MM.1S (cell line): ENCODE results near the gene LMNTD1.

Experiments
- DNase-seq: peaks from one replicate; pipeline ENCODE4 v3.0.0-alpha.2; 2015
- H2AFZ ChIP-seq: fragments of 300-600 bp; sonication (generic); 2 replicates; pipeline ENCODE4 v1.6.0; 2016; ENCODE audit warnings: antibody characterized with exemption, low read length
- H3F3A ChIP-seq: fragments of 300-600 bp; sonication (generic); 2 replicates; pipeline ENCODE4 v1.6.1; 2016; ENCODE audit warnings: mild to moderate bottlenecking, antibody characterized with exemption, low read length, moderate library complexity, mixed read lengths; ENCODE audit not compliant: insufficient read depth
- H3K27ac ChIP-seq: fragments of 300-600 bp; sonication (generic); 2 replicates; pipeline ENCODE4 v1.5.1; 2016; ENCODE audit warnings: mild to moderate bottlenecking, low read length
- H3K27me3 ChIP-seq: fragments of 300-600 bp; sonication (generic); replicated peaks from 2 replicates; pipeline ENCODE4 v1.6.0; 2016; ENCODE audit warnings: low read length; ENCODE audit not compliant: insufficient read depth
- H3K36me3 ChIP-seq: fragments of 300-600 bp; sonication (generic); replicated peaks from 2 replicates; pipeline ENCODE4 v1.6.1; 2016; ENCODE audit warnings: mild to moderate bottlenecking, low read length, mixed read lengths; ENCODE audit not compliant: insufficient read depth
- H3K4me1 ChIP-seq: fragments of 300-600 bp; sonication (generic); 2 replicates; pipeline ENCODE4 v1.6.1; 2016; ENCODE audit warnings: low read length, mixed read lengths
- H3K4me2 ChIP-seq: fragments of 300-600 bp; sonication (generic); 2 replicates; pipeline ENCODE4 v1.6.0; 2016; ENCODE audit warnings: low read depth, low read length
- H3K4me3 ChIP-seq: fragments of 300-600 bp; sonication (generic); 2 replicates; pipeline ENCODE4 v1.5.1; 2016; ENCODE audit warnings: low read length, mixed read lengths
- H3K79me2 ChIP-seq: fragments of 300-600 bp; sonication (generic); 2 replicates; pipeline ENCODE4 v1.6.1; 2016; ENCODE audit warnings: mixed run types, low read length, mixed read lengths
- H3K9ac ChIP-seq: fragments of 300-600 bp; sonication (generic); 2 replicates; pipeline ENCODE4 v1.6.1; 2016; ENCODE audit warnings: low read length, mixed read lengths
- H3K9me2 ChIP-seq: fragments of 300-600 bp; sonication (generic); replicated peaks from 2 replicates; pipeline ENCODE4 v1.6.1; 2016; ENCODE audit warnings: mild to moderate bottlenecking, low read length, mixed read lengths; ENCODE audit not compliant: insufficient read depth
- H3K9me3 ChIP-seq: fragments of 300-600 bp; sonication (generic); replicated peaks from 2 replicates; pipeline ENCODE4 v1.6.1; 2016; ENCODE audit warnings: mild to moderate bottlenecking, low read length, mixed read lengths; ENCODE audit not compliant: insufficient read depth
- H4K20me1 ChIP-seq: fragments of 300-600 bp; sonication (generic); 2 replicates; pipeline ENCODE4 v1.6.1; 2016; ENCODE audit warnings: mild to moderate bottlenecking, low read length, moderate library complexity, mixed read lengths; ENCODE audit not compliant: insufficient read depth
- EZH2 ChIP-seq: fragments of 300-600 bp; sonication (generic); optimal IDR thresholded peaks from 2 replicates; pipeline ENCODE3; 2017; ENCODE audit warnings: low read depth, mild to moderate bottlenecking, antibody characterized with exemption, low read length, mixed read lengths
- EZH2phosphoT487 ChIP-seq: fragments of 300-600 bp; sonication (generic); IDR thresholded peaks from 2 replicates; pipeline ENCODE4 v1.6.1; 2018; ENCODE audit warnings: antibody characterized with exemption, low read length
- TF ChIP-seq, protein P1 (sequence below): fragments of 300-600 bp; sonication (generic); IDR thresholded peaks from 2 replicates; pipeline ENCODE4 v1.5.1; 2016; ENCODE audit warnings: antibody characterized with exemption, low read length, mixed read lengths

The LMNTD1 gene

GRCh38 chr12:25449007-25449406 lies 104.1 kb downstream of the LMNTD1 start:
- TF ChIP-seq, protein P1, sequence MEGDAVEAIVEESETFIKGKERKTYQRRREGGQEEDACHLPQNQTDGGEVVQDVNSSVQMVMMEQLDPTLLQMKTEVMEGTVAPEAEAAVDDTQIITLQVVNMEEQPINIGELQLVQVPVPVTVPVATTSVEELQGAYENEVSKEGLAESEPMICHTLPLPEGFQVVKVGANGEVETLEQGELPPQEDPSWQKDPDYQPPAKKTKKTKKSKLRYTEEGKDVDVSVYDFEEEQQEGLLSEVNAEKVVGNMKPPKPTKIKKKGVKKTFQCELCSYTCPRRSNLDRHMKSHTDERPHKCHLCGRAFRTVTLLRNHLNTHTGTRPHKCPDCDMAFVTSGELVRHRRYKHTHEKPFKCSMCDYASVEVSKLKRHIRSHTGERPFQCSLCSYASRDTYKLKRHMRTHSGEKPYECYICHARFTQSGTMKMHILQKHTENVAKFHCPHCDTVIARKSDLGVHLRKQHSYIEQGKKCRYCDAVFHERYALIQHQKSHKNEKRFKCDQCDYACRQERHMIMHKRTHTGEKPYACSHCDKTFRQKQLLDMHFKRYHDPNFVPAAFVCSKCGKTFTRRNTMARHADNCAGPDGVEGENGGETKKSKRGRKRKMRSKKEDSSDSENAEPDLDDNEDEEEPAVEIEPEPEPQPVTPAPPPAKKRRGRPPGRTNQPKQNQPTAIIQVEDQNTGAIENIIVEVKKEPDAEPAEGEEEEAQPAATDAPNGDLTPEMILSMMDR: no peak
- TF ChIP-seq EZH2phosphoT487: no peak
- TF ChIP-seq EZH2: no peak
- H3K36me3 ChIP-seq: no peaks in the 10 kb centered on the region
- no peak overlapping the region for H3K4me2 ChIP-seq
- DNase-seq: no peak
- no peak overlapping the region for H3K9ac ChIP-seq
- no peaks in the 10 kb centered on the region for H3K9me3 ChIP-seq
- H2AFZ ChIP-seq: no peak overlapping the region
- no peaks in the 10 kb centered on the region for H3K9me2 ChIP-seq
- no peaks in the 10 kb centered on the region for H3F3A ChIP-seq
- no peak overlapping the region for H3K27ac ChIP-seq
- H3K27me3 ChIP-seq: no peaks in the 10 kb centered on the region
- no peak overlapping the region for H3K4me3 ChIP-seq
- H4K20me1 ChIP-seq: no peaks in the 10 kb centered on the region
- no peaks in the 10 kb centered on the region for H3K79me2 ChIP-seq
- H3K4me1 ChIP-seq: no peaks in the 10 kb centered on the region

- Histone ChIP-seq H3K4me2 (no peak overlapping the region), H3K4me3 (no peak overlapping the region), H3K27me3 (no peaks in the 10 kb centered on the region), H3K9me3 (no peaks in the 10 kb centered on the region), H3K27ac (no peak overlapping the region), H3K4me1 (no peaks in the 10 kb centered on the region), H2AFZ (no peak overlapping the region), H3F3A (no peaks in the 10 kb centered on the region), H3K79me2 (no peaks in the 10 kb centered on the region), H3K9me2 (no peaks in the 10 kb centered on the region), H4K20me1 (no peaks in the 10 kb centered on the region), H3K36me3 (no peaks in the 10 kb centered on the region), H3K9ac (no peak overlapping the region)
- DNase-seq: no peak
- TF ChIP-seq EZH2phosphoT487 (no peak), EZH2 (no peak)
- TF ChIP-seq, protein P1: no peak
Measured at GRCh38 chr12:25447046-25447445, 106.0 kb downstream of the LMNTD1 start.

DNA sequence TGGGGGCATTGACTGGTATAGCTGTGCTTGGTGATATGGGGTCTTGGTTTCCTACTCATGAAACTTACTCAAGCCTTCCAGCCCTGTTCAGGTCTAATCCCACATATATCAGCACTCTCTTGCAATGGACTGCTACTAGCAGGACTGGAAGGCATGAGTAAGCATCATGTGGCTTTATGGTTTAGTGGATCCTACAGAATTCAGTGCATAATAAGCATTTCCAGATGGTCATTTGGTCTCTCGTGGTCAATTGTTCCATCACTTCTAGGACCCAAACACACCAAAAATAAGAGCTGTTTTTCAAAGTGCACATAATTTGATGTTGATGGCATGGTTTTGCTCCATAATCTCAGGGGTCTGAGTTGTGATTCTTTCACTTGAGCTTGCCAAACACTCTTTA lies 114.4 kb downstream of the LMNTD1 start:
- no peak overlapping the region for H3K4me2 ChIP-seq
- no peak overlapping the region for H3K9ac ChIP-seq
- no peaks in the 10 kb centered on the region for H3K79me2 ChIP-seq
- no peak overlapping the region for H3K27ac ChIP-seq
- H3K4me1 ChIP-seq: peaks cover 6% of the 10 kb centered on the region
- no peak for DNase-seq
- H4K20me1 ChIP-seq: no peaks in the 10 kb centered on the region
- no peaks in the 10 kb centered on the region for H3K9me2 ChIP-seq
- no peaks in the 10 kb centered on the region for H3K27me3 ChIP-seq
- no peaks in the 10 kb centered on the region for H3F3A ChIP-seq
- H2AFZ ChIP-seq: no peak overlapping the region
- no peaks in the 10 kb centered on the region for H3K36me3 ChIP-seq
- TF ChIP-seq EZH2: no peak
- TF ChIP-seq, protein P1: no peak
- TF ChIP-seq EZH2phosphoT487: no peak
- H3K9me3 ChIP-seq: no peaks in the 10 kb centered on the region
- H3K4me3 ChIP-seq: no peak overlapping the region
